NCI-H1092 (cell line): ENCODE measurements around the gene PLXNA4.

ENCODE experiments used
- DNase-seq: peaks from one replicate; lab custom pipeline; 2025; lab: John Stamatoyannopoulos, UW

Gene PLXNA4

DNA sequence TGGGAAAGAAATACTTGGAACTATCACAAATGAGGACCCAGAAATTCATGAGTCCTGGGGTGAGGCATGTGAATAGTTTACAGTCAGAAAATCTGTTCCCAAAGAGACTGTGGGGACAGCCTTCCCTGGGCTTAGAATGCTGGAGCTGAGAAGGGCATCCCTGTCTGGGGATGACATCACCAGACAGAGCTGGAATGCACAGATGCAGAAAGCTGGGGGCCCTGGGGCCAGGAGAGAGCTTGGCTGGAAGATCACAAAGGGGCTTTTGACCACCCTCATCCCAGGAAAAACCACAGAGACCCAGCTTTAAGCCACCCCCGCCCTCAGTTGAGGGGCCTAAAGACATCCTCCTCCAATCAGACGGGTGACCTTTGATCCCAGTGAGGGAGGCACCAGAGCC lies 264.5 kb downstream of the PLXNA4 start:
- DNase-seq = no peak

DNA sequence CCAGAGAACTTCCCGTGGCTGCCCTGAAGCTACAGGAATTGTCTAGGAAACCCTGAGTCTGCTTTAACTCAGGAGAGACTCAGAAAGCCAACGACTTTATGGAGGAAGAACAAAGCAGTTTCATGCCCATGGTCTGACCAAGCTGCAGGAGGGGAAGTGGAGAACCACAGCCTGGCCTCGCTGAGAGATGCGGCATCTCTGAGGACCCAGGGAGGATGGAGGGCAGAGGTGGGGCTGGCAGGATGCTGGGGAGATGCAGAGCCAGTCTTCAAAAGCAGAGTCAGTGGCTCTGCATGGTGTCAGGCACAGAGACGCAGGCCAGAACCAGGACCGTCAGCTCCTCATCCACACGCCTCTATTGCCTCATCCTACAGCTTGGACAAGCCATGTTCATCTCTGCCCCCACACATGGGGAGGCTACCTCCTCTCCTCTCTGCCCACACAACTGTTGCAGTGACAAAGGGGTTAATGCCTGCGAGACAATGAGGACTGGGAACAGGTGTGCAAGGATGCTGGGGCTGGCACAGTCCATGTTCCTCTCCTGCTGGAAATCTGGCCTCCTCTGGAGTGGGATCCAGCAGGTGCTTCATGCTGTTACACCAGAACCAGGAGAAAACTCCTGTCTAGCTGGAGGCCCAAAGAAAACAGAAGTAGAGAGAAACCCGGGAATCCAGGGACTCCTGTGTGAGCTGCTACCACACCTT lies 267.0 kb downstream of the PLXNA4 start:
- DNase-seq = no peak

DNA sequence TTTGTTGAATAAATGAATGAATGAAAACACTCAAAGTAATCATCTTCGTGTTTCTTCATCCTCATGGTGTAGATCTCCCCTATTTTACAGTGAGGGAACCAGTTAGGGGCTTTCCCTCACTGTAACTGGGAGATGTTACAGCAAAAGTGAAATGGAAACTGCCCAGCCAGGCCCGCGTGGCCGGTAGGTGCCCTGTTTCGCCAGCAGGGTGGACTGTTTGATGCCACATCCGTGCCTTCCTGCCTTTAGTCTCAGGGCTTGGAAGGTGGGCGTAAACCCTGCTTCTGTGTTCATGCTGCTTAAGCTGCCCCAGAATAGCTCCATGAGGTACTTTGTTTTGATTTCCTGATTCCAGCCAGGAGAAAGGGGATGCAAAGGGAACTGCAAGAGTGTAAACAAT lies 268.8 kb downstream of the PLXNA4 start:
- DNase-seq = no peak

DNA sequence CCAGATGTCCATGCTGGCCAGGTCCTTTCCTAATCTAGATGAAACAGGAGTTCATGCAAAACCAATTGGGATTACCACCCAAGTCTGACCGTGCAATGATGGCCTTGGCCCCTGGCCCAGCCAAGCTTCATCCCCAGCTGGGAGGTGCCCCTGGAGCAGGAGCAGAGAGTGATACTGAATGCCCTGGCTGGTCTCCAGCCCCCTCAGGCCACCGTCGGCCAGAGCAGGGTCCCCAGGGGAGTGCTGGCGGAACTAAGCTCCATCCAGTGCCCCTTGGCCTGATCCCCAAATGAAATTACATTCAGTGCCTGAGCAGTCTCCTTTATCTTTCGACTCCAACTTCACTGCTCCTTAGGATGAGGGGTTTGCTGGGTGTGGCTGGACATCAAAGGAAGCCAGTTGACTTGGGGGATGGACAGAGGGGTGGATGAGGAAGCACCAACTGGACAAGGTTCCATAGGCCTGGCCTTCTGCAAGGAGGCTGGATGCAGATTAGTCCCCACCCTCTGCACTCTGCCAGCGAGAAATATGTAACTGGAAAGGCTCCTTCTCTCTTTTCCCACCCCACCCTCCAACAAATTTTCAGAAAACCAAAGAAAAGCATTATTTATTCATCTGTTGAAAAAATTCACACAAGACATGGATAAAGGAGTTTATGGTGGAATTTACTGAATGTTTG lies 275.5 kb downstream of the PLXNA4 start:
- no peak for DNase-seq

DNA sequence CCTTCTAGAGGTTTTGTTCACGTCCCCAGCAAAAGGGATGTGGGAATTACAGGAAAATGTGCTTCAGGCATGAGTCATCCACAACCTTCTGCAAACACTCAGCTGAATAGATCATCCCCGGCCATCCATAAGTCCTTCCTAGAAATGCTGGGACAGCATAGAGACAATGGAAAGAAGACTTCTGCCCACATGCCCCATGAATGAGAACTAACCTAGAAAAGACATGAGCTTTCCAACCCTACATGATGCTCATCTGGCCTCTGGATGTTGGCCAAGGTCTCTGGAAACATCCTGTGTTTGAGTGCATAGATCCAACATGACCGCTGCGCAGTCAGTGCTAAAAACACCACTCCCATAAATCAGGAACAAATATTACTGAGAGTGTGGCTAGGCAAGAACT lies 277.5 kb downstream of the PLXNA4 start:
- no peak for DNase-seq

DNA sequence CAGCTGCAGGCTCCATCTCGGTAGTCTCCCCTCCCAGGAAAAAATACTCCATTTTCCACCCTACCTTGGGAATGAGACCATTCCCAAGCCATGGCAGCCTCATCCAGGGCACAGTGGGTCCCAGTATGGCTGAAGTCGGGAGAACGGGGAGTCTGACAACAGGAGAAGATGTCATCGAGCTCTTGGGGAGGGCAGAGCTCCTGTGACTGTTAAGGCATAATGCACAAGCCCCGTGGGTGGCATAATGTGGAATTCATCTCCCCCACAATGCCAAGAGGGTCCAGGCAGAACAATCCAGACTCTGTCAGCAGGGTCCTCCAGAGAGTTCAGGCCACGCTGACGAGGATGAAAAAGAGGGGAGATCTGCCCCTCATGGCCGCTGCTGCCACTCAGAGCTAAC lies 279.4 kb downstream of the PLXNA4 start:
- DNase-seq = no peak

DNA sequence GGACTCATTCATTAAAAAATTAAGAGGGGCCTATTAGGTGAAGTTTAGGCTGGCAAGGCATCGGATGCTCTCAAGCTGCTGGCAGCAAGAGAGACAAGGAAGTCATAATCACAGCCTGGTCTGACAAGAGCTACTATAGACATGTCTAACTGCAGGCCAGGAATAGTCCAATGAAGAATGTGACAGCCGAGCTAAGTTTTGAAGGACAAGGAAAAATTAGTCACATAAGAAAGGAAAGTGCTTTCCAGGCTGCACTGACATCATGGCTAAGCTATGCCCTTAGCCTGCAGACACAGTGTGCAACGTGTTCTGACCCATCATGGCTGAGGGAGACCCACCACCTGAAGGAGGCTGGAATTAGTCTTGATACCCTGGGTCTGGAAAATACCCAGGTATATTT lies 281.1 kb downstream of the PLXNA4 start:
- DNase-seq = no peak

DNA sequence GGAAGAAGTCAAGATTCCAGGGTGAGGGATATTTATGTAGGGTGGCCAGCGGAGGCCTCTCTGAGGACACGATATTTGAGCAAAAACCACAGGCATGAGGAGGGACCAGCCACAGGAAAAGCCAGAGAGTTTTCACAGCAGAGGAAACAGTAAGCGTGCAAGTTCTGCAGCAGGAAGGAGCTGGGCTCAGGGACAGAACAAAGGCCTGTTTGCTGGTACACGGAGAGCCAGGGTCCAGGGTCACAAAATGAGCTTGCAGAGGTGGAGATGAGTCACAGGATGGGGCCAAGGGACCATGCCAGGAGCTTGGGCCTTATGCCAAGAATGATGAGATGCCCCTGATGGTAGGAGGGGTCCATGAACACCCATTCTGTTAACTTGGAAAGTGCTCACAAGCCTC lies 283.5 kb downstream of the PLXNA4 start:
- no peak for DNase-seq

DNA sequence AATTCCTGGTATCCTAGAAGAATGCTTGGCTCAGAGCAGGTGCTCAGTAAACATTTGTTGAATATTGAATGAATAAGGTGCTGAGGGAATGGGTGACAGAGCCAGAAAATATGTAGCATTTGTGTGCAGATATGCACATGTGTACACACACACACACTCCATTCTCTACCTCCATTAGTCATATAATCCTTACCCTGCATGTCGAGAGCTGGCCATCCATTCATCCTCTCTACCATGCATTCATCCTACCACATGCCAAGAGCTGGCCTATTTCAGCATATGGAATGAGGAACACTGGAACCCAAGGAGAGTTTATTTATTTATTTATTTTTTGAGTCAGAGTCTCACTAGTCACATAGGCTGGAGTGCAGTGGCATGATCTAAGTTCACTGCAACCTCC lies 284.8 kb downstream of the PLXNA4 start:
- DNase-seq = no peak

DNA sequence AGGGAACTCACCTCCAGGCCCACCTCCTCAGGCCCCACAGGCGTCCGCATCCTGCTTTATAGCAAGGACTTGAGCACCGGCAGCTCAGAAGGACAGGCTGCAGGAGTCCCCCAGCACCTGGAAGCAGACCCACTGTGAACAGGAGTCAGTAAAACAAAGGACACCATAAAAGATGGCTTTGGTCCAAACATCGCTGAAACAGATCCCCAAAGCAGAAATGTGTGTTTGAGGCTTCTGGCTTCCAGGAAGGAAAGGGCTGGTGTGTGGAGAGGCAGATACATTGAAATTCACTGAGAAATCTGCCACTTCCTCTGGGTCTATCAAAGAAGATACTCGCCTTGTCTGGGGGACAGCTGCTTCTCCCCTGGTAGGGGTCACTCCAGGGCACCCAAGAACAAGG lies 286.2 kb downstream of the PLXNA4 start:
- no peak for DNase-seq

DNA sequence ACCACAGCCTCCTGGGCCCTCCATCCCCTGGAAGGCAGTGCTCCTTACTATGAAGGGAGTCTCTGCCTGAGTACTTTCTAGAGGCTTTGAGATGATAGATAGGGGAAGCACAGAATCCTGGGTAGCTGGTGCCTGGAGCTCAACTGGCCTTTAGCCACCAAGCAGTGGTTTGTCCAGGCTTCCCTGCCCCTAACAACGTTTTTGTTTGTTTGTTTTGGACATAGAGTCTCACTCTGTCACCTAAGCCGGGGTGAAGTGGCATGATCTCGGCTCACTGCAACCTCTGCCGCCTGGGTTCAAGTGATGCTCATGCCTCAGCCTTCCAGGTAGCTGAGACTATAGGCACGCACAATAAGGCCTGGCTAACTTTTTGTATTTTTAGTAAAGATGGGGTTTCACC lies 289.4 kb downstream of the PLXNA4 start:
- no peak for DNase-seq

DNA sequence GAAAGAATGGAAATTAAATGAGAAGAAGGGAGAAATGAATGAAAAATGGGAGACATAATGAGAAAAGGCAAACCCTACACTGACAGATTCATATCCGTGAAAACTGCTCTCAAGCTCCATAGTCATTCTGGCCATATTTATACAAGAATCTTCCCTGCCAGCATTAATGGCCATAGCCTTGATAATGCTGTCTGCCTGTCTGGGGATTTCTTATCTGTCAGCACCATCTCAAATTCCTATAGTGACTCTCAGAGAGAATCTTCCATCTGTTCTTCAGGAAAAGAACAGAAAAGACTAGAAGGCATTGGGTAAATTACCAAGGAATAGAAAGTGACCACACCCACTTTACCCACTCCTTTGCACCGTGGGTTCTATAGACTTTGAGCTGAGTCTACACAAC lies 295.9 kb downstream of the PLXNA4 start:
- DNase-seq = no peak

DNA sequence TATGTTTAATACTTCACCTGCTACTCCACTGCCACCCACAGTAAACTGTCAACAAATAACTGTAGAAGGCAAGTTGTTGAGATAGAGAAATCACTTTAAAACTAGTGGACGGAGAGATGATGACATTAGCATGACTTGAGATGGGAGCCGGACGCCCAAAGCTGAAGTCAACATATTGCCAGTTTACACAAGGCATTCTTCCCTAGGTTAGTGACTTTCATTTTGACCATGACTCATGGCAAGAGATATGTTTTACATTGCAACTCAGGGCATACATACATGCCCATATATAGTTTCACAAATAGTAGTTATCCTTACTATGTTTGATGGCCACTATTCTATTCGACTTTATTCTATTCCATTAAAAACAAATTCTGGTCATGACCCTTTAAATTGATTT lies 296.6 kb downstream of the PLXNA4 start:
- no peak for DNase-seq

DNA sequence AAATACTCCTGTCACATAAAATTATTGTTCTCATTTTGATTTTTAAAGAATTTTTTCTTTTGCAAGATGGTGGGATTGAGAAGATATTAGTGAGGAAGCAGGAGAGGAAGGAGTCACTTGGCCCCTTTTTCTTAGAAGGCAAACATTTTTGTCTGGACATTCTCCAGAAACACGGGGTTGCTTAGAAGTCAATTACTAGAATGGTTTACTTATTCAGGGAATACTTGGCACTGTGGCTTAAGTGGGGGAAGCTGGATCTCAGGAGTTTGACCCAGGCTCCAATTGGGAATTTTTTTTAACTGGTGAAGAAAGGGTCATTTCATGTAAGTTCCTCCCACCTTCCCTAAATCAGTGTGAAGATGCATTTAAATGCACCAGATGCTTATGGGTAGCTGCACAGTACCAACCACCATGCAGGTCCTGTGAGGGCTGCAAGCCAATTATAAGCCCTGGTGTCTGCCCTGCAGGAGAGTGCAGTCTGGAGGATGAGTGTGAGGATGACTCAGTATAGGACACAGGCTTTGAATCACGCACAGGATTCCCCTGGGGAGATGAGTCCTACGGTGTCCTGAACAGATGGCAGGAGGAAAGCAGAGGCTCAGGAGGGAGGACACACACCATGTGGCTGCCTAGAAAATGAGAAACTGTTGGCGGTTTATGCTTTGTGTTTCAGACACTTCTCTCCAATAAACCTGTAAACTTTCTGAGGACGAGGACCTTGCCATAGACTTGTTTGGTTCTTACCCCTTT lies 299.1 kb downstream of the PLXNA4 start:
- DNase-seq = no peak

DNA sequence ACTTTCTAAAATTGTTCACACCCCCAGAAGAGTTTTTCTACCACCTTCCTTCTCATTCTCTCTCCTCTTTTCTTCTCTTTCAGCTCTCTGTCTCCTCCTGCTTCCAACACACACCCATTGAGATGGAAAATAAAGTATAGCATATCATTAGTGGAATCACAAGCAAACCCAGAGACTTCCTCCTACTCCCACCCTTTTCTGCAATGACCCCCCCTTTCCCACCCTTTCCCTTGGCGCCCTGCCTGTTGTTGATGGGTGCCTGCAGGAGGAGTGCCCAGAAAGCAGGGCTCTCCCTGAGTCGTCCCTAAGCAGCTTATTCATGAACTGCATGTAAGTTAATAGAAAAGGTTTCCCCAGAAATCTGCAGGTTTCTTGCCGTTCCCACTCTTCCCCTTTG lies 300.0 kb downstream of the PLXNA4 start:
- peak; percentile 71 for DNase-seq

DNA sequence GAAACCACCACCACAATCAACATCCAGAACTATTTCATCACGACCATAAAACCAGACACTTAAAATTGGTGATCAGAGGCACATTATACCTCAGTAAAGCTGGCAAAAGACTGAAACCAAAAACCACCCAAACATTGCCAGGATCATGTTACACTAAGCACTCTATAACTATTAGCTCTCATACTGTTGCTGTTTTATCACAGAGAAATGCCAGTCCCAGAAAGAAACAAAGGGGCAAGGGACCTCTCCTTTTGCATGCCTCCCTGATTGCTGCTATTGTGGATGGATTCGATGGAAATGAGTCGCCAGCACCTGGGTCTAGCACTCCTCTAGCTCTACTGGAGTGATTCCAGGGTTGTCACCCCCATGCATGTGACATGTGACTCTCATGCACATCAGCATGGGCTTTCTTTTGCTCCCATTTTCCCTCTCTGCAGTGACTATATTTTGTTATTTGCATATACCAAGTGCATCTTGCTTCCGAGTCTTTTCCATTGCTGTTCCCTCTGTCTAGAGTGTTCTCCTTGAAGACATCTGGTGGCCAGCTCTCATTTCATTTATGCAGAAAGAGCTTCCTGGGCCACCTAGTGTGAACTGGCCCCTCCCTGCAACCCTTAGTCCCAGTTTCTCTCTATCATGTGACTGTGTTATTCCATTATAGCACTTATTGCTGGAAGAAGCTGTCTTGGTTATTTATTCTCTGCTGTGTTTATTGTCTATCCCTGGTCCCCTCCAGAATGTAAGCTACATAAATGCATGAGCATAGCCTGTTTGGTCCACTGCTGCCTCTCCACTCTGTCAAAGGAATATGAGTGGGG lies 300.6 kb downstream of the PLXNA4 start:
- peak; percentile 45 for DNase-seq

DNA sequence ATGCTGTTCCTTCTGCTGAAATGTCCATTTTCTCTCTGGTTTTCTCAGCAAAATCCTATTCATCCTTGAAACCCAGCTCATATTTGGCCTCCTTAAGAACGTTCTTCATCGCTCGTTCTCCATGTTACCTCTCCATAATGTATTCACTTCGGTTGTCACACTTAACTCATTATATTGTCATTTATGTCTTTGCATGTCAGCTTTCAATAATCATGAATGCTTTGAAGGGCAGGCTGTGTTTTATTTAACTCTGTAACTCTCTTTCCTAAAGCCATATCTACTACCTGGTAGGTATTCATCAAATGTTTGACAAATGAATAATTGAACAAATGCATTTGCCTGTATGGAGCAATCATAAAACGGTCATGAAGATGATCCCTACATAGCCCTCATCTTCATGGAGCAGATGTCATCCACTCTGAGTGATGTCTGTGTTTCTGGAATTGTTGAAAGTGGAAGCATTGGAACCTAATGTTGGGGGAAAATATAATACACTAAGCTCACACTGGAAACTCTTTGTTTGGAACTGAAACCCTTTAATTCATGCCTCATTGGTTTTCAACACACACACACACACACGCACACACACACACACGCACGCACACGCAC lies 303.4 kb downstream of the PLXNA4 start:
- no peak for DNase-seq

DNA sequence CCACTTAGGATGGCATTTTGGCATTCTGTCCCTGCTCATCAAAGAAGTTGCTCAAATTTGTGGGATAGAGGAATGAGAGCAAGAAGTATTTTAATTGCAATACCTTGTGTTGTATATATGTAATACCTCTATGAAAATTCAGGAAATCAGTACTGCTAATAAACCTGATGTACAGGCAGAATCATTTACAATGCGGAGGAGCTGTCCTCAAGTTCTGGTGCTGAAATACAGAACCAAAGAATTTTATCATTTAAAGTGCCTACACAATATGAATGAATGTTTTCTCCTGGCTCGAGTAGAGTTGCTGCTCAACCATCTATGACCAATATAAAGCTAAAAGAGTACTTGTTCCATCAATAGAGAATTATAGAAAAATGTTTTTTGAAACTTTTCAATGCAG lies 305.8 kb downstream of the PLXNA4 start:
- DNase-seq = no peak

DNA sequence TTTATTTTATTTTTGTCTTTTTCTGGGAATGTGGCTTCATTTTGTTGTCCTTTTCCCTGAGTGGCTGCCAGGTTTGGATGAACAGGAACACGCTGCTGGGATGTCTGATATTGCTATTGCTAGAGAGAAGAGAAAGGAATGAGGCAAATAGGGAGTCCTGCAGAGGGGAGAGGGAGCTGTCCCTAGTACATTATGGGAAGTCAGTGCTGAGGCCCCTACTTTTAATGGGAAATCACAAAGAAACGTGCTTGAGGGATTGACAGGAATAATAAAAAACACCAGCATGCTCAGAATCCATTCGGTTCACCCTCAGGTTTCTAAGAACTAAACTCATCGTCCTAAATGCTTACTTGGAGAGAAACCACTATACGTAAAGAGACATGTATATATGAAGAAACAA lies 306.6 kb downstream of the PLXNA4 start:
- no peak for DNase-seq

DNA sequence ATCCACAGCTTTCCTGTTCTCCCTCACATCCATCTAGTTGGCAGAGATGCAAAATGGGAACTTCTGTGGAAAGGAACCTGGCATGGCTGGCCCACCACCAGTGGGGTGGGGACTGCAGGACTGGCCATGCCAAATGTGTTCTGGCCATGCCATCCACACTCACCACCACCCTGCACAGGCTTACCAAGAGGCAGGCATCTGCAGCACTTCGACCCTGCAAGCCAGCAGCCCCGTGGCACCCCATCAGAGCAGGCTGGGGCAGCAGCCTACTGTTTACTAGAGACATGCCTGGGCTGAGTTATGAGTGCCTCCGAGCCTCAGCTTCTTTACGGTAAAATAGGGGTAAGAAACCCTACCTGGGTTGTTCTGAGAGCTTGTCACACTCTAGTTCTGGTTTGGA lies 313.1 kb downstream of the PLXNA4 start:
- DNase-seq = no peak

DNA sequence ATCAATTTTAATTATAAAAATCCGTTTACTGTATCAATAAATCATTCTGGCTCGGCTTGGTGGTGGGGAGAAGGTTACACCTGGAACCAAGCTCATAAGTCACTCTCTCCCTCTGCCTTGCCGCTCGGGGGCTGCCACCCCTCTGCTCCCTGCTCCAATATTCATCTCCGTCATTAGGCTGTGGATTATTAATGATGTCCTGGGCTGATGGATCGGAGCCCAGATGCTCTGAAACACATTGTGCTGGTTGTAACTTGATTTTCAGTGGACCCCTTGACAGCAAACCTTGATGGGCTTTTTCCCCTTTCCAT lies 314.2 kb downstream of the PLXNA4 start:
- DNase-seq = no peak
